Liver (tissue), 9 donors: ENCODE results near the gene ACACA. TPM values are rescaled to one million over a fixed set of nuclear protein-coding genes. Genes with fewer than 3 reads are reported as not detected.

ENCODE experiments used
- DNase-seq: peaks from one replicate; pipeline ENCODE4 v3.0.0-alpha.2; 2017; ENCODE audit warnings: low spot score
- H3K27ac ChIP-seq, 2 donors: one replicate each; pipeline ENCODE4 v1.7.0; 2013; ENCODE audit warnings: inconsistent platforms in 2 of 2, low read length in 2 of 2, control low read depth in 1 of 2, low read depth in 1 of 2, mild to moderate bottlenecking in 1 of 2
- H3K27me3 ChIP-seq, 4 donors: one replicate each; pipeline versions ENCODE4 v1.6.1 to v1.7.0; 2013; ENCODE audit warnings: low read length in 3 of 4, inconsistent platforms in 1 of 4, mild to moderate bottlenecking in 1 of 4, moderate library complexity in 1 of 4; ENCODE audit not compliant: control insufficient read depth in 4 of 4, insufficient read depth in 4 of 4
- H3K36me3 ChIP-seq, 4 donors: one replicate each; pipeline versions ENCODE4 v1.6.1 to v1.7.0; 2013; ENCODE audit warnings: low read length in 3 of 4, mild to moderate bottlenecking in 3 of 4, low read depth in 1 of 4, moderate library complexity in 1 of 4; ENCODE audit not compliant: control insufficient read depth in 4 of 4, insufficient read depth in 3 of 4
- H3K4me1 ChIP-seq, 4 donors: one replicate each; pipeline versions ENCODE4 v1.6.1 to v1.7.0; 2013; ENCODE audit warnings: low read length in 3 of 4, mild to moderate bottlenecking in 3 of 4, moderate library complexity in 1 of 4; ENCODE audit not compliant: control insufficient read depth in 4 of 4, insufficient read depth in 4 of 4
- H3K4me3 ChIP-seq, 3 donors: one replicate each; pipeline versions ENCODE4 v1.6.1 to v1.7.0; 2013; ENCODE audit warnings: low read length in 3 of 3, control low read depth in 1 of 3, low read depth in 1 of 3, mild to moderate bottlenecking in 1 of 3
- H3K9ac ChIP-seq, 2 donors: one replicate each; pipeline ENCODE4 v1.7.0; 2013; ENCODE audit warnings: low read length in 2 of 2, mild to moderate bottlenecking in 2 of 2, moderate library complexity in 2 of 2, control low read depth in 1 of 2, low read depth in 1 of 2
- H3K9me3 ChIP-seq, 4 donors: one replicate each; pipeline versions ENCODE4 v1.6.1 to v1.7.0; 2013; ENCODE audit warnings: low read length in 3 of 4; ENCODE audit not compliant: control insufficient read depth in 4 of 4
- EGR1 ChIP-seq, 2 donors: IDR thresholded peaks; 2 replicates each; pipeline ENCODE4 v1.6.1; 2016 to 2018; ENCODE audit warnings: antibody characterized with exemption in 2 of 2, low read depth in 2 of 2
- FOXA1 ChIP-seq: IDR thresholded peaks from 2 replicates; pipeline ENCODE4 v1.6.1; 2016; ENCODE audit warnings: antibody characterized with exemption
- FOXA2 ChIP-seq: IDR thresholded peaks from 2 replicates; pipeline ENCODE4 v1.6.1; 2016; ENCODE audit warnings: antibody characterized with exemption
- GABPA ChIP-seq, 2 donors: IDR thresholded peaks in 1 of 2; conservative IDR thresholded peaks in 1 of 2; 2 replicates each; pipeline ENCODE4 v1.6.1; 2016; ENCODE audit warnings: antibody characterized with exemption in 2 of 2, mild to moderate bottlenecking in 1 of 2, moderate library complexity in 1 of 2
- HNF4A ChIP-seq, 2 donors: conservative IDR thresholded peaks; 2 replicates each; pipeline ENCODE4 v1.6.1; 2016; ENCODE audit warnings: antibody characterized with exemption in 2 of 2, mild to moderate bottlenecking in 2 of 2
- HNF4G ChIP-seq: IDR thresholded peaks from 2 replicates; pipeline ENCODE4 v1.6.1; 2016; ENCODE audit warnings: antibody characterized with exemption
- JUND ChIP-seq, 2 donors: IDR thresholded peaks; 2 replicates each; pipeline ENCODE4 v1.6.1; 2016; ENCODE audit warnings: antibody characterized with exemption in 2 of 2
- NR2F2 ChIP-seq: IDR thresholded peaks from 2 replicates; pipeline ENCODE4 v1.6.1; 2016; ENCODE audit warnings: antibody characterized with exemption
- RAD21 ChIP-seq, 2 donors: IDR thresholded peaks; 2 replicates each; pipeline ENCODE4 v1.6.1; 2016; ENCODE audit warnings: antibody characterized with exemption in 2 of 2, mild to moderate bottlenecking in 2 of 2
- RXRA ChIP-seq, 2 donors: IDR thresholded peaks; 2 replicates each; pipeline ENCODE4 v1.6.1; 2017 to 2018; ENCODE audit warnings: antibody characterized with exemption in 2 of 2, mild to moderate bottlenecking in 1 of 2
- SP1 ChIP-seq: IDR thresholded peaks from 2 replicates; pipeline ENCODE4 v1.6.1; 2018; ENCODE audit warnings: antibody characterized with exemption, mild to moderate bottlenecking
- TAF1 ChIP-seq: conservative IDR thresholded peaks from 2 replicates; pipeline ENCODE4 v1.6.1; 2016; ENCODE audit warnings: antibody characterized with exemption, mild to moderate bottlenecking
- YY1 ChIP-seq: IDR thresholded peaks from 2 replicates; pipeline ENCODE4 v1.6.1; 2016; ENCODE audit warnings: antibody characterized with exemption, mild to moderate bottlenecking
- WGBS: extraction: QIAGEN DNeasy Blood & Tissue Kit; methylation state at CpG from one replicate; pipeline ENCODE4 v1.1.7; 2013; 5-methylcytosine and 5-hydroxymethylcytosine counted together
- polyA plus RNA-seq, 2 donors: library from polyadenylated mRNA; stranded (reverse) in 1 of 2; unstranded in 1 of 2; fragments of 200-250 nt in 1 of 2; fragments of >200 nt in 1 of 2; fragmentation: Nextera tagmentation in 1 of 2; extraction: Ambion mirVana in 1 of 2; gene quantifications; one replicate each; pipeline versions ENCODE4 v1.2.1 to v1.2.3, GENCODE V29; 2013 to 2015
- total RNA-seq, 2 donors: library from RNA; depleted of rRNA; stranded (reverse); fragments of >200 nt; gene quantifications; one replicate each; pipeline ENCODE4 v1.2.3, GENCODE V29; 2014
- TF ChIP-seq, protein P1 (sequence below): IDR thresholded peaks from 2 replicates; pipeline ENCODE4 v1.6.1; 2016; ENCODE audit warnings: antibody characterized with exemption
- TF ChIP-seq, protein P2 (sequence below): IDR thresholded peaks from 2 replicates; pipeline ENCODE4 v1.6.1; 2016; ENCODE audit warnings: antibody characterized with exemption
- TF ChIP-seq, protein P3 (sequence below): IDR thresholded peaks from 2 replicates; pipeline ENCODE4 v1.6.1; 2016; ENCODE audit warnings: antibody characterized with exemption
- TF ChIP-seq, protein P4 (sequence below): IDR thresholded peaks from 2 replicates; pipeline ENCODE4 v1.6.1; 2016; ENCODE audit warnings: antibody characterized with exemption, mild to moderate bottlenecking
- TF ChIP-seq, protein P5 (sequence below): fragments of 150-350 bp; IDR thresholded peaks from 2 replicates; pipeline ENCODE4 v1.5.1; 2017; ENCODE audit warnings: improper control_type of control experiment, low read depth, low read length; ENCODE audit not compliant: missing input control
- donor health status: healthy.
- donor health status: healthy.
- donor health status: healthy.
- donor health status: healthy.
- donor health status: healthy.

Gene ACACA
- total and polyA plus RNA-seq, 4 donors: 14.8 to 49.5 (median 31.2) TPM

DNA sequence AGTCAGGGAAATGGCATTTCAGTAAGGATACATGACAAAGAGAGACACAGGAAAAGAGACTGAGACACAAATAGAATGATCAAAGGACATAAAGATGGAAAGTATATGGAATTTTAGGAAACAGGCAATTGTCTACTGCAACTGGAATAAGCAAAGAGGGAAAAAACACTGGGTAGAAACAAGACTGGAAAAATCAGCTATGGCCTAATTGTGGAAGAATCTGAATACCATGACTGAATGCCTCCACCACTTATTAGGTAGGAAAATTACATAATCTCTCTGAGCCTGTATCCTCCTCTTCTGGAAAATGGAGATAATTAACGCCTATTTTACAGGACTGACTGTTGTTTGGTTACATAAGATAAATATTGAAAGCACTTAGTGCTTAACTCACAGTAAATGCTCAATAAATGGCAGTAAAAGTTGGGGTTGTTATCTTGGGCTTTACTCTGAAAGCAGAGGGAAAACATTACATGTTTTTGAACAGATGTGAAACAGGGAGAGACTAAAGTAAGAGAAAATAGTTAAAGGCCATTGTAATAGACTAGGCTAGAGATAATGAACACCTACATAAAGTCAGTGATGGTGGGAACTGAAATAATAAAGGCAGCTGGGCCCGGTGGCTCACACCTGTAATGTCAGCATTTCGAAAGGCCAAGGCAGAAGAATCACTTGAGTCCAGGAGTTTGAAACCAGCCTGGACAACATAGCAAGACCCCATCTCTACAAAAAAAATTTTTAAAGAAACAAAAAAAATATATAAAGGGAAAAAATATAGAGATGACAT lies 94.3 kb downstream of the ACACA start:
- Histone ChIP-seq H3K4me3 (no peak overlapping the region), H3K27me3 (no peaks in the 10 kb centered on the region), H3K9me3 (no peaks in the 10 kb centered on the region), H3K9ac (no peak overlapping the region), H3K36me3 (peaks cover 0 to 7% (median 3%) of the 10 kb centered on the region in 4 donors), H3K27ac (no peak overlapping the region), H3K4me1 (no peaks in the 10 kb centered on the region)
- no peak for DNase-seq
- WGBS: 92% methylated on average over 3 of the region's 3 CpGs
- no peak for TF ChIP-seq HNF4A (conservative IDR thresholded peaks at IDR 0.05)
- no peak for TF ChIP-seq TAF1
- TF ChIP-seq, protein P1, sequence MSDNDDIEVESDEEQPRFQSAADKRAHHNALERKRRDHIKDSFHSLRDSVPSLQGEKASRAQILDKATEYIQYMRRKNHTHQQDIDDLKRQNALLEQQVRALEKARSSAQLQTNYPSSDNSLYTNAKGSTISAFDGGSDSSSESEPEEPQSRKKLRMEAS: no peak
- TF ChIP-seq FOXA2: no peak

DNA sequence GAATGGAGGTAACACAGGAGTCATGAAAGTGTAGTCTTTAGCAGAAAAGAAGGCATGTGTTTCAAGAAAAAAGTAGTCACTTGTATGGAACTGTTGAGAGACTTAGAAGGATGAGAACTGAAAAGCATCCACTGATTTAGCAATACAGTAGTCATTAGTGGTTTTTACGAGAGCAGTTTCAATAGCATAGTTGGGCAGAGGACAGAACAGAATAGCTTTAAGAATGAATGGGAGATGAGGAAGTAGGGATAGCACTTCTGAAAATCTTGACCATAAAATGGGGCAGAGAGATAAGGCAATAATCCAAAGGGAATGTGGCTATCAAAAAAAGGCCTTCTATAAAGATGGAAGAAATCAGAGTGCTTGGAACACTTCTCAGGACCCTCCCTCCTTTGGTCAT lies 95.7 kb downstream of the ACACA start:
- TF ChIP-seq RAD21 (IDR thresholded peaks at IDR 0.05) (no peak), RXRA (IDR thresholded peaks at IDR 0.05) (no peak), HNF4G (no peak), YY1 (no peak), FOXA1 (no peak), HNF4A (conservative IDR thresholded peaks at IDR 0.05) (no peak), NR2F2 (no peak), FOXA2 (no peak), JUND (IDR thresholded peaks at IDR 0.05) (no peak), SP1 (no peak), EGR1 (IDR thresholded peaks at IDR 0.05; ENCODE audit: low read depth in 2 of 2) (no peak), TAF1 (no peak), GABPA (IDR thresholded peaks at IDR 0.05 in 1 of 2, conservative IDR thresholded peaks at IDR 0.05 in 1 of 2) (no peak)
- TF ChIP-seq, protein P2, sequence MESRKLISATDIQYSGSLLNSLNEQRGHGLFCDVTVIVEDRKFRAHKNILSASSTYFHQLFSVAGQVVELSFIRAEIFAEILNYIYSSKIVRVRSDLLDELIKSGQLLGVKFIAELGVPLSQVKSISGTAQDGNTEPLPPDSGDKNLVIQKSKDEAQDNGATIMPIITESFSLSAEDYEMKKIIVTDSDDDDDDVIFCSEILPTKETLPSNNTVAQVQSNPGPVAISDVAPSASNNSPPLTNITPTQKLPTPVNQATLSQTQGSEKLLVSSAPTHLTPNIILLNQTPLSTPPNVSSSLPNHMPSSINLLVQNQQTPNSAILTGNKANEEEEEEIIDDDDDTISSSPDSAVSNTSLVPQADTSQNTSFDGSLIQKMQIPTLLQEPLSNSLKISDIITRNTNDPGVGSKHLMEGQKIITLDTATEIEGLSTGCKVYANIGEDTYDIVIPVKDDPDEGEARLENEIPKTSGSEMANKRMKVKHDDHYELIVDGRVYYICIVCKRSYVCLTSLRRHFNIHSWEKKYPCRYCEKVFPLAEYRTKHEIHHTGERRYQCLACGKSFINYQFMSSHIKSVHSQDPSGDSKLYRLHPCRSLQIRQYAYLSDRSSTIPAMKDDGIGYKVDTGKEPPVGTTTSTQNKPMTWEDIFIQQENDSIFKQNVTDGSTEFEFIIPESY: no peak
- TF ChIP-seq, protein P1: no peak
- TF ChIP-seq, protein P3, sequence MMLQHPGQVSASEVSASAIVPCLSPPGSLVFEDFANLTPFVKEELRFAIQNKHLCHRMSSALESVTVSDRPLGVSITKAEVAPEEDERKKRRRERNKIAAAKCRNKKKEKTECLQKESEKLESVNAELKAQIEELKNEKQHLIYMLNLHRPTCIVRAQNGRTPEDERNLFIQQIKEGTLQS: no peak
- TF ChIP-seq, protein P4, sequence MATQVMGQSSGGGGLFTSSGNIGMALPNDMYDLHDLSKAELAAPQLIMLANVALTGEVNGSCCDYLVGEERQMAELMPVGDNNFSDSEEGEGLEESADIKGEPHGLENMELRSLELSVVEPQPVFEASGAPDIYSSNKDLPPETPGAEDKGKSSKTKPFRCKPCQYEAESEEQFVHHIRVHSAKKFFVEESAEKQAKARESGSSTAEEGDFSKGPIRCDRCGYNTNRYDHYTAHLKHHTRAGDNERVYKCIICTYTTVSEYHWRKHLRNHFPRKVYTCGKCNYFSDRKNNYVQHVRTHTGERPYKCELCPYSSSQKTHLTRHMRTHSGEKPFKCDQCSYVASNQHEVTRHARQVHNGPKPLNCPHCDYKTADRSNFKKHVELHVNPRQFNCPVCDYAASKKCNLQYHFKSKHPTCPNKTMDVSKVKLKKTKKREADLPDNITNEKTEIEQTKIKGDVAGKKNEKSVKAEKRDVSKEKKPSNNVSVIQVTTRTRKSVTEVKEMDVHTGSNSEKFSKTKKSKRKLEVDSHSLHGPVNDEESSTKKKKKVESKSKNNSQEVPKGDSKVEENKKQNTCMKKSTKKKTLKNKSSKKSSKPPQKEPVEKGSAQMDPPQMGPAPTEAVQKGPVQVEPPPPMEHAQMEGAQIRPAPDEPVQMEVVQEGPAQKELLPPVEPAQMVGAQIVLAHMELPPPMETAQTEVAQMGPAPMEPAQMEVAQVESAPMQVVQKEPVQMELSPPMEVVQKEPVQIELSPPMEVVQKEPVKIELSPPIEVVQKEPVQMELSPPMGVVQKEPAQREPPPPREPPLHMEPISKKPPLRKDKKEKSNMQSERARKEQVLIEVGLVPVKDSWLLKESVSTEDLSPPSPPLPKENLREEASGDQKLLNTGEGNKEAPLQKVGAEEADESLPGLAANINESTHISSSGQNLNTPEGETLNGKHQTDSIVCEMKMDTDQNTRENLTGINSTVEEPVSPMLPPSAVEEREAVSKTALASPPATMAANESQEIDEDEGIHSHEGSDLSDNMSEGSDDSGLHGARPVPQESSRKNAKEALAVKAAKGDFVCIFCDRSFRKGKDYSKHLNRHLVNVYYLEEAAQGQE: no peak
- TF ChIP-seq, protein P5, sequence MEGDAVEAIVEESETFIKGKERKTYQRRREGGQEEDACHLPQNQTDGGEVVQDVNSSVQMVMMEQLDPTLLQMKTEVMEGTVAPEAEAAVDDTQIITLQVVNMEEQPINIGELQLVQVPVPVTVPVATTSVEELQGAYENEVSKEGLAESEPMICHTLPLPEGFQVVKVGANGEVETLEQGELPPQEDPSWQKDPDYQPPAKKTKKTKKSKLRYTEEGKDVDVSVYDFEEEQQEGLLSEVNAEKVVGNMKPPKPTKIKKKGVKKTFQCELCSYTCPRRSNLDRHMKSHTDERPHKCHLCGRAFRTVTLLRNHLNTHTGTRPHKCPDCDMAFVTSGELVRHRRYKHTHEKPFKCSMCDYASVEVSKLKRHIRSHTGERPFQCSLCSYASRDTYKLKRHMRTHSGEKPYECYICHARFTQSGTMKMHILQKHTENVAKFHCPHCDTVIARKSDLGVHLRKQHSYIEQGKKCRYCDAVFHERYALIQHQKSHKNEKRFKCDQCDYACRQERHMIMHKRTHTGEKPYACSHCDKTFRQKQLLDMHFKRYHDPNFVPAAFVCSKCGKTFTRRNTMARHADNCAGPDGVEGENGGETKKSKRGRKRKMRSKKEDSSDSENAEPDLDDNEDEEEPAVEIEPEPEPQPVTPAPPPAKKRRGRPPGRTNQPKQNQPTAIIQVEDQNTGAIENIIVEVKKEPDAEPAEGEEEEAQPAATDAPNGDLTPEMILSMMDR: no peak
- H3K27me3 ChIP-seq: no peaks in the 10 kb centered on the region
- WGBS: 87% methylated on average over 1 of the region's 1 CpG
- no peaks in the 10 kb centered on the region for H3K4me1 ChIP-seq
- no peak overlapping the region for H3K9ac ChIP-seq
- no peak overlapping the region for H3K4me3 ChIP-seq
- H3K27ac ChIP-seq: no peak overlapping the region
- DNase-seq: no peak
- no peaks in the 10 kb centered on the region for H3K9me3 ChIP-seq
- peaks cover 0 to 7% (median under 1%) of the 10 kb centered on the region in 4 donors for H3K36me3 ChIP-seq
